Activated naive CD4-positive, alpha-beta T cell treated with anti-CD3 and anti-CD28 coated beads, Interleukin-2, amount 10 ng/mL, durations not matched to agents 7 days and 5 days (primary cell): ENCODE results near the gene APLP2.
"Not testable (repeated sequence)": the region's sequence is repeated elsewhere in the genome, so short reads cannot be mapped to it uniquely, and the experiment has no call there.

Source experiments
- CTCF ChIA-PET: fragments of 350-600 bp; sonication (Branson Sonifier 250); formaldehyde crosslinking; loops from one replicate; lab custom pipeline; 2021; ENCODE audit warnings: antibody characterized with exemption; lab: Charles Lee
- DNase-seq: peaks from one replicate; pipeline ENCODE4 v3.0.0-alpha.2; 2020
- H3K27ac Mint-ChIP-seq: one replicate; pipeline ENCODE4 v1.8.0; 2021; ENCODE audit warnings: mild to moderate bottlenecking, moderate library complexity, mixed read lengths
- H3K27me3 Mint-ChIP-seq: one replicate; pipeline ENCODE4 v1.8.0; 2021; ENCODE audit warnings: mild to moderate bottlenecking, mixed read lengths
- H3K36me3 Mint-ChIP-seq: one replicate; pipeline ENCODE4 v1.8.0; 2021; ENCODE audit warnings: mixed read lengths
- H3K4me1 Mint-ChIP-seq: one replicate; pipeline ENCODE4 v1.8.0; 2021; ENCODE audit warnings: mixed read lengths
- H3K4me3 Mint-ChIP-seq: one replicate; pipeline ENCODE4 v1.8.0; 2021; ENCODE audit warnings: mild to moderate bottlenecking, moderate library complexity, mixed read lengths
- H3K9me3 Mint-ChIP-seq: one replicate; pipeline ENCODE4 v1.8.0; 2021; ENCODE audit warnings: mixed read lengths

APLP2 gene

GRCh38 chr11:130106381-130106780 lies 36.7 kb downstream of the APLP2 start:
- H3K27ac Mint-ChIP-seq: no peak overlapping the region
- peaks cover 7% of the 10 kb centered on the region for H3K9me3 Mint-ChIP-seq
- peaks cover 12% of the 10 kb centered on the region for H3K27me3 Mint-ChIP-seq
- no peaks in the 10 kb centered on the region for H3K4me1 Mint-ChIP-seq
- peaks cover 2% of the 10 kb centered on the region for H3K36me3 Mint-ChIP-seq
- DNase-seq: no peak
- H3K4me3 Mint-ChIP-seq: no peak overlapping the region
- CTCF ChIA-PET: no interaction called here

- CTCF ChIA-PET: interaction anchor here (1.1 kb wide), 1 partner anchor 23 kb away, joined by 3 read pairs; no protein-coding TSS in a partner anchor
- not testable (repeated sequence) for H3K9me3 Mint-ChIP-seq, H3K27me3 Mint-ChIP-seq, H3K36me3 Mint-ChIP-seq, H3K4me3 Mint-ChIP-seq, DNase-seq, H3K4me1 Mint-ChIP-seq, H3K27ac Mint-ChIP-seq
These were observed 39.0 kb downstream of the APLP2 start for GRCh38 chr11:130108671-130109070.

- H3K9me3 Mint-ChIP-seq: peaks cover 7% of the 10 kb centered on the region
- CTCF ChIA-PET: interaction anchor here (1.1 kb wide), 1 partner anchor 22 kb away, joined by 3 read pairs; no protein-coding TSS in a partner anchor
- H3K4me3 Mint-ChIP-seq: no peak overlapping the region
- no peak for DNase-seq
- H3K4me1 Mint-ChIP-seq: no peaks in the 10 kb centered on the region
- peaks cover 2% of the 10 kb centered on the region for H3K36me3 Mint-ChIP-seq
- no peak overlapping the region for H3K27ac Mint-ChIP-seq
- H3K27me3 Mint-ChIP-seq: peaks cover 4% of the 10 kb centered on the region
These were observed 39.7 kb downstream of the APLP2 start for GRCh38 chr11:130109386-130109785.

- no peak overlapping the region for H3K27ac Mint-ChIP-seq
- H3K9me3 Mint-ChIP-seq: peaks cover 7% of the 10 kb centered on the region
- peaks cover 4% of the 10 kb centered on the region for H3K27me3 Mint-ChIP-seq
- CTCF ChIA-PET: no interaction called here
- DNase-seq: no peak
- no peak overlapping the region for H3K4me3 Mint-ChIP-seq
- no peaks in the 10 kb centered on the region for H3K4me1 Mint-ChIP-seq
- H3K36me3 Mint-ChIP-seq: peaks cover 2% of the 10 kb centered on the region
These were observed 40.8 kb downstream of the APLP2 start for GRCh38 chr11:130110339-130111108.

- Mint-ChIP-seq H3K4me3 (no peak overlapping the region), H3K27ac (no peak overlapping the region), H3K27me3 (peaks cover 4% of the 10 kb centered on the region), H3K36me3 (peaks cover 1% of the 10 kb centered on the region), H3K4me1 (no peaks in the 10 kb centered on the region), H3K9me3 (peaks cover 2% of the 10 kb centered on the region)
- CTCF ChIA-PET: interaction anchor here (1.1 kb wide), 1 partner anchor 10 kb away, joined by 3 read pairs; no protein-coding TSS in a partner anchor
- no peak for DNase-seq
These were observed 42.6 kb downstream of the APLP2 start for GRCh38 chr11:130112071-130112830.

GRCh38 chr11:130114281-130114680 lies 44.6 kb downstream of the APLP2 start:
- Mint-ChIP-seq H3K27ac (no peak overlapping the region), H3K4me1 (peaks cover 13% of the 10 kb centered on the region), H3K27me3 (peaks cover 14% of the 10 kb centered on the region), H3K4me3 (no peak overlapping the region), H3K9me3 (no peaks in the 10 kb centered on the region), H3K36me3 (no peaks in the 10 kb centered on the region)
- CTCF ChIA-PET: interaction anchor here (0.6 to 0.7 kb wide), 2 partner anchors 36 to 1266 kb away, joined by 3 read pairs; no protein-coding TSS in a partner anchor
- DNase-seq: no peak

- no peak for DNase-seq
- Mint-ChIP-seq H3K9me3 (no peaks in the 10 kb centered on the region), H3K4me3 (no peak overlapping the region), H3K4me1 (peaks cover 18% of the 10 kb centered on the region), H3K27ac (no peak overlapping the region), H3K36me3 (no peaks in the 10 kb centered on the region), H3K27me3 (peaks cover 14% of the 10 kb centered on the region)
- CTCF ChIA-PET: interaction anchor here (0.6 to 0.7 kb wide), 3 partner anchors 26 to 1266 kb away, joined by 3 read pairs; no protein-coding TSS in a partner anchor
These were observed 45.0 kb downstream of the APLP2 start for GRCh38 chr11:130114726-130115125.

GRCh38 chr11:130115218-130115617 lies 45.5 kb downstream of the APLP2 start:
- peaks cover 16% of the 10 kb centered on the region for H3K27me3 Mint-ChIP-seq
- no peaks in the 10 kb centered on the region for H3K36me3 Mint-ChIP-seq
- no peak overlapping the region for H3K27ac Mint-ChIP-seq
- peaks cover 18% of the 10 kb centered on the region for H3K4me1 Mint-ChIP-seq
- H3K9me3 Mint-ChIP-seq: no peaks in the 10 kb centered on the region
- DNase-seq: no peak
- CTCF ChIA-PET: interaction anchor here (0.6 to 0.9 kb wide), 3 partner anchors 26 to 1267 kb away, joined by 3 read pairs; no protein-coding TSS in a partner anchor
- H3K4me3 Mint-ChIP-seq: no peak overlapping the region

- DNase-seq: no peak
- CTCF ChIA-PET: interaction anchor here (1.0 to 2.5 kb wide), 2 partner anchors 13 to 127 kb away, joined by 3 to 11 read pairs; no protein-coding TSS in a partner anchor
- Mint-ChIP-seq H3K27me3 (peaks cover 29% of the 10 kb centered on the region), H3K27ac (no peak overlapping the region), H3K4me1 (peaks cover 43% of the 10 kb centered on the region), H3K4me3 (no peak overlapping the region), H3K9me3 (no peaks in the 10 kb centered on the region), H3K36me3 (peaks cover 10% of the 10 kb centered on the region)
These were observed 48.5 kb downstream of the APLP2 start for GRCh38 chr11:130118165-130118564.

- Mint-ChIP-seq H3K4me1 (peaks cover 43% of the 10 kb centered on the region), H3K4me3 (no peak overlapping the region), H3K27me3 (peaks cover 31% of the 10 kb centered on the region), H3K36me3 (peaks cover 12% of the 10 kb centered on the region), H3K9me3 (no peaks in the 10 kb centered on the region), H3K27ac (no peak overlapping the region)
- CTCF ChIA-PET: interaction anchor here (1.0 to 2.5 kb wide), 2 partner anchors 13 to 128 kb away, joined by 3 to 11 read pairs; no protein-coding TSS in a partner anchor
- DNase-seq: no peak
These were observed 49.1 kb downstream of the APLP2 start for GRCh38 chr11:130118636-130119387.

- Mint-ChIP-seq H3K9me3 (no peaks in the 10 kb centered on the region), H3K36me3 (peaks cover 13% of the 10 kb centered on the region), H3K4me1 (peaks cover 43% of the 10 kb centered on the region), H3K4me3 (no peak overlapping the region), H3K27ac (no peak overlapping the region), H3K27me3 (peaks cover 37% of the 10 kb centered on the region)
- CTCF ChIA-PET: interaction anchor here (2.5 kb wide), 1 partner anchor 12 kb away, joined by 11 read pairs; no protein-coding TSS in a partner anchor
- no peak for DNase-seq
These were observed 50.4 kb downstream of the APLP2 start for GRCh38 chr11:130120045-130120444.

GRCh38 chr11:130121445-130121978 lies 51.8 kb downstream of the APLP2 start:
- Mint-ChIP-seq H3K4me3 (no peak overlapping the region), H3K9me3 (no peaks in the 10 kb centered on the region), H3K36me3 (peaks cover 13% of the 10 kb centered on the region), H3K27me3 (peaks cover 34% of the 10 kb centered on the region), H3K27ac (no peak overlapping the region), H3K4me1 (peaks cover 43% of the 10 kb centered on the region)
- peak; percentile 31 for DNase-seq
- CTCF ChIA-PET: interaction anchor here (0.9 to 1.9 kb wide), 3 partner anchors 10 to 49 kb away, joined by 3 to 12 read pairs (median 3); no protein-coding TSS in a partner anchor

GRCh38 chr11:130122141-130122575 lies 52.5 kb downstream of the APLP2 start:
- Mint-ChIP-seq H3K4me3 (no peak overlapping the region), H3K9me3 (no peaks in the 10 kb centered on the region), H3K4me1 (peaks cover 43% of the 10 kb centered on the region), H3K27me3 (peaks cover 34% of the 10 kb centered on the region), H3K27ac (no peak overlapping the region), H3K36me3 (peaks cover 13% of the 10 kb centered on the region)
- peak; percentile 47 for DNase-seq
- CTCF ChIA-PET: interaction anchor here (0.6 to 1.9 kb wide), 4 partner anchors 10 to 166 kb away, joined by 3 to 12 read pairs (median 4); no protein-coding TSS in a partner anchor
